GM19395 (cell line): ENCODE measurements around the gene CENPA.
"Not testable (repeated sequence)": the region's sequence is repeated elsewhere in the genome, so short reads cannot be mapped to it uniquely, and the experiment has no call there.

ENCODE experiments used
- ATAC-seq: cut with Tn5 transposase; IDR thresholded peaks from one replicate; pipeline ENCODE4 v1.9.1; 2021; ENCODE audit warnings: mild to moderate bottlenecking, moderate library complexity; ENCODE audit not compliant: unreplicated experiment

Gene CENPA

DNA sequence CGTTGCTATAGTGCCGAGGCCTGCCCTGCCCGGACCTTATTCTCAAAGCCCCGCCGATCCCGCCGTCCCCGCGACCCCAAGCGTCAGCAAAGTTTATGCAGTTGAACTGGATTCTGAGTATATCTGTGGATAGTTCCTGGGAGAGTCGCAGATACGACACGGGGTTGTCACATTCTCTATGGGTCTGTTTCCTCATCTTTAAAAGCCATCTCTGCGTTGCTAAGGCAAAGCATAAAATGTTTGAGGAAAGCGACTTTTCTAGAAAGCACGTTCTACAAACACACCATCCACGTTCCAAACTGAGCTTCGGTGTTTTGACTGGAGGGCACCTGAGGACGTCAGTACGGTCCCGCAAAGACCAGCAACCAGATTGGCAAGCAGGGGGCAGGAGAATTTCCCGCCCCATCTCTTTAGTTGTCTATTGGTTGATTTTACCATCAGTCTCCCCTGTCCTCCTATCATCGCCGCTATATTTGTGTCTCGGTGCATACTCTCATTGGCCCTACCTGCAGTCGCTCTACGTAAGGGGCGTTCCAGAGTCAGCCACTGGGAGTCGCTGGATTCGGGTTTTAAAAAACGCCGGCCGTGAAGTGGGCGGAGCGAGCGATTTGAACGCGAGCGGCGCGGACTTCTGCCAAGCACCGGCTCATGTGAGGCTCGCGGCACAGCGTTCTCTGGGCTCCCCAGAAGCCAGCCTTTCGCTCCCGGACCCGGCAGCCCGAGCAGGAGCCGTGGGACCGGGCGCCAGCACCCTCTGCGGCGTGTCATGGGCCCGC lies at the start of gene CENPA:
CENPA (plus strand) TSS at position 626 of the 776 bp plus-strand sequence; CDS start at position 767, 141 bp downstream.
- peak; percentile 99 for ATAC-seq

DNA sequence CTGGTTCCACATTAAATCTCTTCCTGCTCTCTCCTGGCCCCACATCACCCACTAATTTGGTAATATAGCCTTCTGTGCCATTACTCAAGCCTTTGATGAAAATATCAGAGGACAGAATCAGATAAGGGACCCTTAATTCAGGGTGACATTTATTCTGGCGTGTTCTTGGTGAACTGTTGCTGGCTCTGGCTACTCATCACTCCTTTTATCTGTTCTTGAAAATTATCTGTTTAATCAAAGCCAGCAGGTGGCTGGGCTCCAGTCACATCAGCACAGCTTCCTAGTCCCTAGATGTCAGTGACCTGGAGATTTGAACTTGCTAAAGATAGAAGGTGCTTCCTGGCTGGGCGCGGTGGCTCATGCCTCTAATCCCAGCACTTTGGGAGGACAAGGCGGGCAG lies 48.6 kb upstream of the CENPA start:
- ATAC-seq: no peak

DNA sequence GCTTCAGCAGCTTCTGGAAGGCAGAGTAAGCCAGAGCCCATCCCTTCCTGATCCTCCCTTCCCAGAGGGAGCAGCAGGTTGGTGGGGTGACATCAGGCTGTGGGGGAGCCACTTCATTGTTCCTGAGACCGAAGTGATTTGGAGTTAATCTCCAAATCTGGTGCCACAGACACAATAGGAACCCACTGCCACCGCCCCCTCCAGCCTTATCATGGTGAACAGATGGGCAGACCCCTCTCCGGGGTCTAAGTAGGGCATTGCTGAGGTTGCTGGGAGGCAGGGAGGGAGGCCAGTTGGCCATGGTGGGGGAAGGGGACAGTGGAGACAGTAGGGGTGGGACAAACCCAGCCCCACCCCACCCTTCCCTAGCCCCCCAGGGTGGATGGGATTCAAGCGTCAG lies 47.4 kb upstream of the CENPA start:
- no peak for ATAC-seq

DNA sequence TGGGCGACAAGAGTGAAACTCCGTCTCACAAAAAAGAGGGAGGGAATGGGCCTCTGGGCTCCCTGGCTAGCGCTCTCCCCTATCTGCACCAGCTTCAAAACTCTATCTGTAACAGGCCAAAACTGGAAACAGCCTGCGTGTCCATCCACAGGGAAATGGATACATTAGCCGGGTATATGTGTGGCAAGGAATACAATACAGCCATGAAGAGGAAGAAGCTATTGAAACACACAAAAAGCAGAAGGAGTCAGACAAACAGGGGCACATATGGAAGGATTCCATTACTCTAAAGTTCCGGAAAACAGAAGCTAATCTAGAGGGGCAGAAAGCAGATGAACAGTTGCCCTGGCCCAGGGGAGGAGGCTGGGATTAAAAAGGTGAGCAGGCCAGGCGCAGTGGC lies 46.3 kb upstream of the CENPA start:
- ATAC-seq: no peak

DNA sequence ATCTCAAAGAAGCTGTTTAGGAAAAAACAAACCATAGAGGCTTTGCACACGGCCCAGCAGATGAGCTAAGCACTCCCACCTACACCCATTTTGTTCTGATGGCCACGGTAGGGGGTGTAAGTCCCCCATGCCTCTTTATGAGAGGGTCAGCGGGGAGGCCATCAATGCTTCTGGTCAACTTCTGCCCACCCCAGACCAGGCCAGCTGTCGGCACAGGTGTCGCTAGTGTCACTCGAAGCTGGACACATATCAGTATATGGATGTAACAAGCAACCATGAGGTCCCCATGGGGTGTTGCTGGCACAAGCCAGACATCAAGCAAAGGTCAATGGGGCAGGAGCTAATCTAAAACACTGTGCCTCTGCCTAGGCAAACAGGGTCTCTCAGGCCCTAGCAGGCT lies 45.5 kb upstream of the CENPA start:
- ATAC-seq: no peak

DNA sequence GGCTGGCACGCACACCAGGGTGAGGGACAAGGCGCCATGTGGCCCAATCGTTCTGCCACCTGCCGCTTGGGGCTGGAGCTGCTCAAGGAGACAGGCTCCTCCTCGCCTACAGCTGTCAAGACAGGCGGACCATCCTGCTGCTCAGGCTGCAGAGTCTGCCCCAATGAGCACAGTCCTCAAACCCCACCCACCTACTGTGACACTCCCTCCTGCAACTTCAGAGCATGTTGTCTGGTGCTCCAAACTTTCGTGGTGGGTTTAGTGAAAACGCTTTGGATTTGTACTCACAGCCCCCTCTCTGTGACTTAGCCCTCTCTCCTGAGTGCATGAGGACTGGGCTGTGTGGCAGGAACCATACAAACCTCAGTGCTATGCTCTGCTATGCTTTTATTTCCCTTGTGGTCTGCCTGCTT lies 45.0 kb upstream of the CENPA start:
- no peak for ATAC-seq

DNA sequence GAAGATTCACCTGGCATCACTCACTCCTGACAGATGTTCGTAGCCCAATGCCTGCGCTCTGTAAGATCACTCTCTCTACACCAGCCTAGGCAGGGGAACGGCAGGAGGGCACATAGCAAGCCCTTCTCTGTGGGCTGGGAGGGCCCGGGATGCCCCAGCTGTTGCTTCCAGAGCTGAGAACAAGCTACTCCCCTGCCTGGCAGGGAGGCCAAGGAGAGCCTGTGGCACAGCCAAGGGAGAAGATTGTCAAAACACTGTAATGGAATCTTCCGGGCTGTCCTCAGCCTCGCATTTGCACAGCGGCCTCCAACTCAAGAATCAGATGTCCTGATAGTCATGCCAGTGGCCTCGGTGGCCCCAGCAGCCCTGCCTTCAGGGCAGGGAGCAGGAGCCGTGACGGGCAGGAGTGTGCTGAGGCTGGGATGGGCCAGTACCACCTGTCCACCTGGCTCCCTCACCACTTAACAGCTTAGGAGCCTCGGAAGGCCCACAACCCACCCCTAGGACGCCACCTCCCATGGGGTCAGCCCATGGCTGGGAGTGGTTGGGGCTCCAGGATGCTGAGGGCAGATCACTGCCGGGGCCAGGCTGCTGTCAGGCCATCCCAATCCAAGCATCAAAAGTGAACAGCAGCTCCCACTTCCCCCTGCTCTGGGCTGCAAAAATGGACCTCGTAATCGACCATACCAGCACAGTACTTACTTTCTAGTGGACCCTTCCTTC lies 43.6 kb upstream of the CENPA start:
- no peak for ATAC-seq

DNA sequence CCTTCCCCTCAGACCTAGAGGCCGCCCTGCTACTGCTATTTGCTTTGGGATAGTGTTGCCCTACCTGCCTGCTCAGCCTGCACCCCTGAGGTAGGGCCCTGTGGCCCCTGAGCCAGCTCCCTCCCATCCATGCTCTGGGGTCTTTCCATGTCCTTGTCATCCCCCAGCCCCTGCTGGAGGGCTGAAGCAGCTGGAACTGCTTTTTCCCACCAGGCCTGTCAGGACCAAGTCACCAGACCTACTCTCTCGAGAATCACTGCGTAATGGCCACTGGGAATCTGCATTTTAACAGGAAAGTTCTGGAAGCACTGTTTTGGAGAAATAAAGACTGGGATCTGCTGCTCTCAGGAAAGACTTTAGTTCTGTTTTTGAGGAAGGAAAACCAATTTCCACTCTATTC lies 42.0 kb upstream of the CENPA start:
- no peak for ATAC-seq

DNA sequence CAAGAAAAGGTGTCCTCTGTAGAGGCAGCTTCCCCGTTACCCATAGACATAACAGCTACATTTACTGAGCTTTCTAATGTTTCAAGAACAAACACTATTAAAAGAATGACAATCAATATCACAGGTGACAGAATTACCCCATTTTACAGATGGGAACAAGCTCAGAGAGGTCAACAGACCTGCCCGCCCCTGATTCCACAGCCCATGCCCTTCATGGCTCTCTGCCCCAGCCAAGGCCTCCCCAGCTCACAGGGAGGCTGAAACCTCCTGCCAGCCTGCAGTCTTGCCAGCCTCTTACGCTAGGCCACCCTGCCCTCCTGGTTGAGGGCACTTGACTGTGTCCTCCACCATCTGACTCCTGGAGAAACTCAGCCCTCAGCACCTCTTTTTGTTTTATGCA lies 40.9 kb upstream of the CENPA start:
- ATAC-seq: no peak

DNA sequence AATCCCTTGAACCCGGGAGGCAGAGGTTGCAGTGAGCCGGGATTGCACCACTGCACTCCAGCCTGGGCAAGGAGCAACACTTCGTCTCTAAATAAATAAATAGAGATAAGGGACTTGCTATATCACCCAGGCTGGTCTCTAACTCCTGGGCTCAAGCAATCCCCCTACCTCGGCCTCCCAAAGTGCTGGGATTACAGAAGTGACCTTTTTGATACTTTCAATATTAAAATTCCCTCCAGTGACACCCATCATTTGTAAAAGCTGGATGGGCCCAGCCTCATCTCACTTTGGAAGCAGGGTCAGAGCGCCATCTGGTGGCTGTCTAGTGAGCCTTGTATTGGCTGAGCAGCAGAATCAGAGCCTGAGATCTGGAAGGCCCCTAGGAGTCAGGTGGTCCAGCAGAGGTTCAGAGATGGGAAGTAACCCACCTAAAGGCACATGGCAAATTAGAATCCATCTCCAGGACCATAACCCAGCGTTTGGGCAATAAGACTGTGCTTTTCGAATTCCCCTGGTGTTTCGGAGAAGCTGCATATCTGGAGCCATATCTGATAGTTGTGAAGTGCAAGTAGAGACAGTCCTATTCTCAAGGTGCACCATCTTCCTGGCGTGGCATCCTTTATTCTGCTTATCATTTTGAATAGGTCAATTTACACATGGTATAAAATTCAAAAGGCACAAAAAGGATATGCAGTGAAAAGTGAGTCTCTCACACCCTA lies 40.1 kb upstream of the CENPA start:
- ATAC-seq: no peak

DNA sequence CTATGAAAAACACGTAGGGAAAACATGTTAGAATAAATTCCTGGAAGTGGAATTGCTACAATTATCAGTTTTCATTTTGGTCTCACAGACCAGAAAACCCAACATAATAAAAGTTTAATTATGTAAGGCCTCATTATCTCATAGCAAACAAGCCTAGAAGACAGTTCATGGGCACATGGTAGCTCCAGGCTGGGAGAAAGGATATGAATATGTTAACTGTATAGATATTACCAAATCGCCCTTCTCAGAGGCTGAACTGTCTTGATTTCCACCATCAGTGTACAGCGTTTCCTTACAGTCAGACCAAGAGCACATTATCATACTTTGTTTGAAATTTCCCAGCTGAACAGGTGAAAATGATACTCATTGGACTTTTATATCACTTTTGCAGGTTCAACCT lies 38.9 kb upstream of the CENPA start:
- no peak for ATAC-seq

DNA sequence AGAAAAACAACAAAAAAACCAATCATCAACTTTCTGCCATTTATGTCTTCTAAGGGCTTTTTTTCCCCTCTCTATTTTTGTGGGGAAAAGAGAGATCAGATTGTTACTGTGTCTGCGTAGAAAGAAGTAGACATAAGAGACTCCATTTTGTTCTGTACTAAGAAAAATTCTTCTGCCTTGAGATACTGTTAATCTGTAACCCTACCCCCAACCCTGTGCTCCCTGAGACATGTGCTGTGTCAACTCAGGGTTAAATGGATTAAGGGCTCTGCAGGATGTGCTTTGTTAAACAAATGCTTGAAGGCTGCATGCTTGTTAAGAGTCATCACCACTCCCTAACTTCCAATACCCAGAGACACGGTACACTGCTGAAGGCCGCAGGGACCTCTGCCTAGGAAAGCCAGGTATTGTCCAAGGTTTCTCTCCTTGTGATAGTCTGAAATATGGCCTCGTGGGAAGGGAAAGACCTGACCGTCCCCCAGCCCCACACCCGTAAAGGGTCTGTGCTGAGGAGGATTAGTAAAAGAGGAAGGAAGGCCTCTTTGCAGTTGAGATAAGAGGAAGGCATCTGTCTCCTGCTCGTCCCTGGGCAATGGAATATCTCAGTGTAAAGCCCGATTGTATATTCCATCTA lies 36.0 kb upstream of the CENPA start:
- not testable (repeated sequence) for ATAC-seq

DNA sequence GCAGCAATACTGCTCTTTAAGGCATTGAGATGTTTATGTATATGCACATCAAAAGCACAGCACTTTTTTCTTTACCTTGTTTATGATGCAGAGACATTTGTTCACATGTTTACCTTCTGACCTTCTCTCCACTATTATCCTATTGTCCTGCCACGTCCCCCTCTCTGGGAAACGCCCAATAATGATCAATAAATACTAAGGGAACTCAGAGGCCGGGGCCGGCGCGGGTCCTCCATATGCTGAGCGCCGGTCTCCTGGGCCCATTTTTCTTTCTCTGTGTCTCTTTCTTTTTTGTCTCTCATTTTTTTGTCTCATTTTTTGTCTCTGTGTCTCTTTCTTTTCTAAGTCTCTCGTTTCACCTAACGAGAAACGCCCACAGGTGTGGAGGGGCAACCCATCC lies 35.4 kb upstream of the CENPA start:
- ATAC-seq: not testable (repeated sequence)

DNA sequence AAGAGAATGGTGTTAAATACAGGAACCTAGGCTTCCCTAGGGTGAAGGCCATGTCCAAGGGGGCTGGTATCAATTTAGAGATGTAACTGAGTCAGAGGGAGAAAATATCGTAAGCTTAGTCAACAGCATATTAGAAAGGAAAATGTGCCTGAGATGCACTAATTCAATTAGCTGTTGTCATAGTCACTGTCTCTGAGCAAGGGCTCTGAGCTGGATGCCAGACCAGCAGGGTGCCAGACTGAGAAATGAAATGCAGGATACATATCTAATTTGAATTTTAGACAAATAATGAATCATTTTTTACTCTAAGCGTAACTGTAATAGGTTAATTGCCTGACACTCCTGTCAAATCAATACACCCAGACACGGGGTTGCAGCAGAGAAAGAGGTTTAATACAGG lies 33.2 kb upstream of the CENPA start:
- no peak for ATAC-seq

DNA sequence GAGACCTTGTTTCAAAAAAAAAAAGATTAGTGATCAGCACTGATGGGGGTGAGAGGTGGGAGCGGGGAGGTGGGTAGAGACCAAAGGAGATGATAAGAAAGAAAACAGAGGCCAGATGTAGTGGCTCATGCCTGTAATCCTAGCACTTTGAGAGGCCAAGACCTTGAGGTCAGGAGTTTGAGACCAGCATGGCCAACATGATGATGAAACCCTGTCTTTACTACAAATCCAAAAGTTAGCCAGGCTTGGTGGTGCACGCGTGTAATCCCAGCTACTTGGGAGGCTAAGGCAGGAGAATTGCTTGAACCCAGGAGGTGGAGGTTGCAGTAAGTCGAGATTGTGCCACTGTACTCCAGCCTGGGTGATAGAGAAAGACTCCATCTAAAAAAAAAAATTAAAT lies 31.3 kb upstream of the CENPA start:
- no peak for ATAC-seq

DNA sequence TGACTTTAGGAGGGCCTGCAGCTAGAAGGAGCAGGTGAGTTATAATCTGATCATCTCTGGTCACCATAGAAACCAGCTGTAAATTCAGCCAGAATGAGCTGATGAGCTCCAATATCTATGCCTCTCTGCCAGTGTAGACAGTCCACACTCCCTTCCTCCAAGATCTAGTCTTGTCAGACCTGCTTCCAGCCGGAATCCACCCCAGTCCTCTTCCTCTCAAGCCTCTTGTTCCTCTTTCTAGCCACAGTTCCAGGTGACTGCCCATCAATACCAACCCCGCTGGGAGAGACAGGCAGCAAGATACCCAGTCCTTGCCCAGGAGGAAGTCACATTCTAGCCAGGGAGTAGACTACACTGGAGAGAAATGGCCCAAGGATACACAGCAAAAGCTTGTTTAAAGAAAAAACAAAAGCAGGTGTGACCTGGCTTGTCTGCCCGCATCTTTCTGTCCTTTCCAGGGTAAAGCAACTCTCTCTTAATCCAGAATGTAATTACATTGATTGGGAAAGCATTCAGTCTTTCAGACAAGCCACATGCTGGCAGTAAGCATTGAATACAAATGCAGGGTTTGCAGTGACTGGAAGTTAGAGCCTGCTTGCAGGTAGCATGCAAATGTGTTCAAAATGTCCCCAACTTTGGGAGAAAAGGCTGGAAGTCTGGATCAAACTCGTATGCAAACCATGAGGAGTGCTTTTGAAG lies 30.7 kb upstream of the CENPA start:
- ATAC-seq: no peak

DNA sequence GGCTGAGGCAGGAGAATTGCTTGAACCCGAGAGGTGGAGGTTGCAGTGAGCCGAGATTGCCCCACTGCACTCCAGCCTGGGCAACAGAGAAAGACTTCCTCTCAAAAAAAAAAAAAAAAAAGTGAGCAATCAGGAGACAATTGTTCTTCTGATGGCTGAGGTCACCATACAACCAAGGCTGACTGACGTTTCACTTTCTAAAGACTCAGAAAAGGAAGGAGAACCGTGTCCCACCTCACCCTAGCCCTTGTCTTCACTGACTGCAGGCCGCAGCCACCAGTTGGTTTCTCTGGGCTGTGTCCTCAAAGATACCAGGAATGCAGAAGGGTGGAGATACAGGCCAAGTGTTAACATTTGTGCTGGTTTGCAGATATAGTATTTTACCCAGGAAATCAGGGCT lies 29.5 kb upstream of the CENPA start:
- no peak for ATAC-seq

DNA sequence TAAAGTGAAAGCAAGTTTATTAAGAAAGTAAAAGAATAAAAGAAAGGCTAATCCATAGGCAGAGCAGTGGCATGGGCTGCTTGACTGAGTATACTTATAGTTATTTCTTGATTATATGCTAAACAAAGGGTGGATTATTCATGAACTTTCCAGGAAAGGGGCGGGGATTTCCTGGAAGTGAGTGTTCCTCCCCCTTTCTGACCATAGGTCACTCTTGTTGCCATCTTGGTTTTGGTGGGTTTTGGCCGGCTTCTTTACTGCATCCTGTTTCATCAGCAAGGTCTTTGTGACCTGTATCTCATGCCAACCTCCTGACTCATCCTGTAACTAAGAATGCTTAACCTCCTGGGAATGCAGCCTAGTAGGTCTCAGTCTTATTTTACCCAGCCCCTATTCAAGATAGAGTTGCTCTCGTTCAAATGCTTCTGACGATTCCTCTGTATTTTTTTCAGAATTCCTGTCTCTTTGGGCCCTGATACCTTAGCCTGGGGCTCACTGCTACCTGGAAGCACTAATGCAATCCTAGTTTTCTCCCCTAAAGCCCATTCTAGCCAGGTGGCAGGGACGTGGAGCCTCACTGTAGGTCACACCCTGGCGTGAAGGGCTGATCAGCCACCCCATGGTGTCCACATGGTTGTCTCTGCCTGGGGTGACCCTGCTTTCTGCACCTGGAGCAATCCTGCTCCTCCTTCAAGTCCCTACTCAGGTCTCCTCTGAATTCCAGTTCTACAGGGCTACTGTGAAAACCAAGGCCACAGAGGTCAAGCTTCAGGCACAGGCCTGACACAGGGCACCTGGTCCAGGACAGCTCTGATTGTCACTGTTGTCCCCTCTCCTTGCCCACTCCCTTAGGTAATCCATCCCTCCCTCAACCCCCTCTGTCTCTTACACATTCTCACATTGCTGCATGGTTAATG lies 27.7 kb upstream of the CENPA start:
- ATAC-seq: no peak

DNA sequence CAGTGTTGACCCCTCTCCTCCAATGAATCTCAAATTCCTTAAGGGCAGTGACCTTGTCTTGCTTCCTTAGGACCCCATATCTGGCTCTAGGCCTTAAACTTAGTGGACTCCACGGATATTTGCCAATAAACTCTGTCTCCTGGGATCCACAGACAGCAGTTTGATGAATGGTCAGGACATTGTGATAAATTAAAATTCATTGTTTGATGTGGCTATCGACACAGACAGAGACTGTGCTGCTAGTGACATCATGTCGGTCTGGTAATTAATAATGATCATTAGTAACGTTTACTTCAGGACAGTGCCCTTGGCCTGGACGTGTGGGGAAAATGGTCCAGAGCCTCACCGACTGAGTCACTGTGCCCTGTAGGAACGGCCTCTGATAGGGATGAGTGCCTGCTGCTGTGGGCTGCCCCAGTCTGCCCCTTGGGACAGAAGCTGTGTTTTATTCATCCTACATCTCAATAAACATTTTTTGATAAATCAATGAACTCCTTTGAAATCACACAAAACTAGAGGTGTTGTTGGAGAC lies 27.0 kb upstream of the CENPA start:
- ATAC-seq: no peak
